Loucy (cell line): Measurements from ENCODE around the gene NUDT16.

ENCODE experiments used
- H2AFZ ChIP-seq: fragments of 200-600 bp; sonication (generic); 2 replicates; pipeline ENCODE4 v1.6.0; 2016; ENCODE audit warnings: antibody characterized with exemption, mild to moderate bottlenecking, low read length, moderate library complexity
- H3F3A ChIP-seq: fragments of 200-600 bp; 2 replicates; pipeline ENCODE4 v1.6.0; 2016; ENCODE audit warnings: antibody characterized with exemption, low read depth, mild to moderate bottlenecking
- H3K27me3 ChIP-seq: fragments of 200-600 bp; sonication (generic); 2 replicates; pipeline ENCODE4 v1.6.1; 2014; ENCODE audit warnings: low read length, mild to moderate bottlenecking; ENCODE audit not compliant: insufficient read depth, poor library complexity, severe bottlenecking
- H3K36me3 ChIP-seq: fragments of 200-600 bp; sonication (generic); 2 replicates; pipeline ENCODE4 v1.6.1; 2016; ENCODE audit warnings: low read length; ENCODE audit not compliant: insufficient read depth
- H3K4me1 ChIP-seq: fragments of 200-600 bp; sonication (generic); 2 replicates; pipeline ENCODE4 v1.5.1; 2014; ENCODE audit warnings: low read length, mild to moderate bottlenecking; ENCODE audit not compliant: insufficient read depth, poor library complexity, severe bottlenecking
- H3K4me2 ChIP-seq: fragments of 200-600 bp; sonication (generic); 2 replicates; pipeline ENCODE4 v1.6.0; 2014; ENCODE audit warnings: antibody characterized with exemption, low read length, low read depth, mild to moderate bottlenecking; ENCODE audit not compliant: poor library complexity, severe bottlenecking
- H3K4me3 ChIP-seq: fragments of 200-600 bp; sonication (generic); 2 replicates; pipeline ENCODE4 v1.5.1; 2014; ENCODE audit warnings: low read length, mild to moderate bottlenecking, mixed read lengths; ENCODE audit not compliant: poor library complexity, severe bottlenecking
- H3K79me2 ChIP-seq: fragments of 200-600 bp; sonication (generic); 2 replicates; pipeline ENCODE4 v1.6.1; 2014; ENCODE audit warnings: low read length; ENCODE audit not compliant: insufficient read depth
- H3K9ac ChIP-seq: fragments of 200-600 bp; sonication (generic); 2 replicates; pipeline ENCODE4 v1.6.0; 2014; ENCODE audit warnings: mild to moderate bottlenecking, low read depth, low read length, moderate library complexity; ENCODE audit not compliant: poor library complexity, severe bottlenecking
- H3K9me2 ChIP-seq: fragments of 200-600 bp; sonication (generic); replicated peaks from 2 replicates; pipeline ENCODE4 v1.6.1; 2016; ENCODE audit warnings: low read depth, low read length, mixed read lengths
- H3K9me3 ChIP-seq: fragments of 200-600 bp; sonication (generic); 2 replicates; pipeline ENCODE4 v1.6.1; 2014; ENCODE audit warnings: mild to moderate bottlenecking, antibody characterized with exemption, low read length, low read depth; ENCODE audit not compliant: insufficient read depth
- H4K20me1 ChIP-seq: fragments of 200-600 bp; sonication (generic); 2 replicates; pipeline ENCODE4 v1.6.0; 2014; ENCODE audit warnings: antibody characterized with exemption, low read length, mild to moderate bottlenecking; ENCODE audit not compliant: insufficient read depth, poor library complexity, severe bottlenecking
- CTCF ChIP-seq: fragments of 200-600 bp; sonication (generic); conservative IDR thresholded peaks from 2 replicates; pipeline ENCODE4 v1.5.1; 2014; ENCODE audit warnings: mild to moderate bottlenecking, antibody characterized with exemption, low read length
- EZH2phosphoT487 ChIP-seq: fragments of 200-600 bp; IDR thresholded peaks from 2 replicates; pipeline ENCODE4 v1.6.1; 2018; ENCODE audit warnings: antibody characterized with exemption, mild to moderate bottlenecking, moderate library complexity, borderline replicate concordance

NUDT16 gene

GRCh38 chr3:131386429-131387165, 5.0 kb downstream of the NUDT16 start:
- Histone ChIP-seq H3K4me3 (no peak overlapping the region), H4K20me1 (no peaks in the 10 kb centered on the region), H3K27me3 (no peaks in the 10 kb centered on the region), H3K79me2 (no peaks in the 10 kb centered on the region), H3K36me3 (no peaks in the 10 kb centered on the region), H3K4me2 (no peak overlapping the region), H3K9me2 (no peaks in the 10 kb centered on the region), H3K9ac (no peak overlapping the region), H2AFZ (0 out of 2 replicates have a peak overlapping the region, but pooled peaks have one; percentile 3), H3K9me3 (no peaks in the 10 kb centered on the region), H3K4me1 (no peaks in the 10 kb centered on the region), H3F3A (no peaks in the 10 kb centered on the region)
- TF ChIP-seq CTCF (no peak), EZH2phosphoT487 (no peak)

- H3K79me2 ChIP-seq: no peaks in the 10 kb centered on the region
- no peaks in the 10 kb centered on the region for H3K27me3 ChIP-seq
- no peak overlapping the region for H3K4me3 ChIP-seq
- no peak overlapping the region for H3K4me2 ChIP-seq
- no peaks in the 10 kb centered on the region for H3K36me3 ChIP-seq
- H2AFZ ChIP-seq: no peak overlapping the region
- H3F3A ChIP-seq: no peaks in the 10 kb centered on the region
- H4K20me1 ChIP-seq: no peaks in the 10 kb centered on the region
- no peaks in the 10 kb centered on the region for H3K9me2 ChIP-seq
- no peak for TF ChIP-seq EZH2phosphoT487
- no peak for TF ChIP-seq CTCF
- no peak overlapping the region for H3K9ac ChIP-seq
- no peaks in the 10 kb centered on the region for H3K4me1 ChIP-seq
- H3K9me3 ChIP-seq: no peaks in the 10 kb centered on the region
These were observed 6.4 kb downstream of the NUDT16 start for GRCh38 chr3:131387796-131388489.

- TF ChIP-seq EZH2phosphoT487 (no peak), CTCF (no peak)
- Histone ChIP-seq H3K9me3 (no peaks in the 10 kb centered on the region), H3K27me3 (no peaks in the 10 kb centered on the region), H3K4me2 (no peak overlapping the region), H3K36me3 (no peaks in the 10 kb centered on the region), H3K79me2 (no peaks in the 10 kb centered on the region), H3K4me3 (no peak overlapping the region), H2AFZ (no peak overlapping the region), H3F3A (no peaks in the 10 kb centered on the region), H3K9me2 (no peaks in the 10 kb centered on the region), H3K4me1 (no peaks in the 10 kb centered on the region), H3K9ac (no peak overlapping the region), H4K20me1 (no peaks in the 10 kb centered on the region)
These were observed 6.9 kb downstream of the NUDT16 start for GRCh38 chr3:131388490-131388799.
